IPS-20b (cell line): ENCODE measurements around the gene PGAP3.

Source experiments
- H3K27ac ChIP-seq: one replicate; pipeline ENCODE4 v1.5.1; 2013; ENCODE audit warnings: low read length
- H3K27me3 ChIP-seq: 2 replicates; pipeline ENCODE4 v1.6.1; 2013; ENCODE audit warnings: mild to moderate bottlenecking, low read length, inconsistent platforms; ENCODE audit not compliant: insufficient read depth
- H3K36me3 ChIP-seq: 2 replicates; pipeline ENCODE4 v1.6.1; 2013; ENCODE audit warnings: low read depth, mild to moderate bottlenecking, inconsistent platforms, low read length, moderate library complexity; ENCODE audit not compliant: insufficient read depth
- H3K4me1 ChIP-seq: 2 replicates; pipeline ENCODE4 v1.6.1; 2013; ENCODE audit warnings: mild to moderate bottlenecking, control low read depth, inconsistent platforms, low read length, moderate library complexity; ENCODE audit not compliant: insufficient read depth
- H3K4me3 ChIP-seq: 2 replicates; pipeline ENCODE4 v1.5.1; 2013; ENCODE audit warnings: mild to moderate bottlenecking, low read length, inconsistent platforms
- H3K9ac ChIP-seq: 2 replicates; pipeline ENCODE4 v1.6.1; 2013; ENCODE audit warnings: low read depth, mild to moderate bottlenecking, inconsistent platforms, low read length, moderate library complexity
- H3K9me3 ChIP-seq: 2 replicates; pipeline ENCODE4 v1.6.1; 2013; ENCODE audit warnings: mild to moderate bottlenecking, low read depth, low read length, inconsistent platforms; ENCODE audit not compliant: insufficient read depth

PGAP3 gene

GRCh38 chr17:39626171-39627046 is 61.4 kb downstream of the PGAP3 start, which contains the start of gene PPP1R1B:
Gene PPP1R1B (plus strand): TSS chr17:39626952. CDS start chr17:39627393, 441 bp downstream.
- Histone ChIP-seq H3K4me1 (peaks cover 30% of the 10 kb centered on the region; the same call in 1 of the 2 replicates), H3K9me3 (no peaks in the 10 kb centered on the region), H3K36me3 (no peaks in the 10 kb centered on the region), H3K27me3 (peaks cover 76% of the 10 kb centered on the region), H3K9ac (no peak within 1 kb of the TSS), H3K4me3 (peak within 1 kb of the TSS; percentile 77), H3K27ac (no peak within 1 kb of the TSS)

GRCh38 chr17:39625198-39625785 is 62.6 kb downstream of the PGAP3 start:
- H3K27me3 ChIP-seq = peaks cover 87% of the 10 kb centered on the region
- H3K9ac ChIP-seq = no peak overlapping the region
- H3K36me3 ChIP-seq = no peaks in the 10 kb centered on the region
- H3K4me3 ChIP-seq = no peak overlapping the region
- H3K4me1 ChIP-seq = peaks cover 26% of the 10 kb centered on the region; the same call in 1 of the 2 replicates
- no peak overlapping the region for H3K27ac ChIP-seq
- H3K9me3 ChIP-seq = no peaks in the 10 kb centered on the region

- no peak overlapping the region for H3K4me3 ChIP-seq
- peaks cover 92% of the 10 kb centered on the region for H3K27me3 ChIP-seq
- no peak overlapping the region for H3K27ac ChIP-seq
- H3K36me3 ChIP-seq = no peaks in the 10 kb centered on the region
- peaks cover 21% of the 10 kb centered on the region; the same call in 1 of the 2 replicates for H3K4me1 ChIP-seq
- no peak overlapping the region for H3K9ac ChIP-seq
- no peaks in the 10 kb centered on the region for H3K9me3 ChIP-seq
These were observed 63.5 kb downstream of the PGAP3 start for GRCh38 chr17:39624313-39624712.

- Histone ChIP-seq H3K9me3 (no peaks in the 10 kb centered on the region), H3K4me3 (no peak overlapping the region), H3K36me3 (no peaks in the 10 kb centered on the region), H3K9ac (no peak overlapping the region), H3K27ac (no peak overlapping the region), H3K27me3 (peaks cover 92% of the 10 kb centered on the region), H3K4me1 (peaks cover 13% of the 10 kb centered on the region; the same call in 1 of the 2 replicates)
These were observed 64.4 kb downstream of the PGAP3 start for GRCh38 chr17:39623356-39623950.

GRCh38 chr17:39622380-39623006 is 65.4 kb downstream of the PGAP3 start:
- no peak overlapping the region for H3K4me3 ChIP-seq
- peaks cover 90% of the 10 kb centered on the region for H3K27me3 ChIP-seq
- H3K9ac ChIP-seq = no peak overlapping the region
- H3K27ac ChIP-seq = no peak overlapping the region
- no peaks in the 10 kb centered on the region for H3K36me3 ChIP-seq
- no peaks in the 10 kb centered on the region for H3K9me3 ChIP-seq
- H3K4me1 ChIP-seq = peaks cover 7% of the 10 kb centered on the region; the same call in 1 of the 2 replicates

GRCh38 chr17:39621523-39622379 is 66.1 kb downstream of the PGAP3 start:
- peaks cover 7% of the 10 kb centered on the region; the same call in 1 of the 2 replicates for H3K4me1 ChIP-seq
- H3K36me3 ChIP-seq = no peaks in the 10 kb centered on the region
- H3K27ac ChIP-seq = no peak overlapping the region
- no peak overlapping the region for H3K4me3 ChIP-seq
- H3K9me3 ChIP-seq = no peaks in the 10 kb centered on the region
- H3K9ac ChIP-seq = no peak overlapping the region
- H3K27me3 ChIP-seq = peaks cover 90% of the 10 kb centered on the region
